GM21825 (cell line): Measurements from ENCODE around the gene IL17A.
A peak's percentile ranks its signal among the peaks of the same experiment; 100 is the strongest.

Experiments
- ATAC-seq: cut with Tn5 transposase; IDR thresholded peaks from one replicate; pipeline ENCODE4 v1.9.1; 2021; ENCODE audit warnings: mild to moderate bottlenecking, moderate library complexity; ENCODE audit not compliant: unreplicated experiment

IL17A gene

DNA sequence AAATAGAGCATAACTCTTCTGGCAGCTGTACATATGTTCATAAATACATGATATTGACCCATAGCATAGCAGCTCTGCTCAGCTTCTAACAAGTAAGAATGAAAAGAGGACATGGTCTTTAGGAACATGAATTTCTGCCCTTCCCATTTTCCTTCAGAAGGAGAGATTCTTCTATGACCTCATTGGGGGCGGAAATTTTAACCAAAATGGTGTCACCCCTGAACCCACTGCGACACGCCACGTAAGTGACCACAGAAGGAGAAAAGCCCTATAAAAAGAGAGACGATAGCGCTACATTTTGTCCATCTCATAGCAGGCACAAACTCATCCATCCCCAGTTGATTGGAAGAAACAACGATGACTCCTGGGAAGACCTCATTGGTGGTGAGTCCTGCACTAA lies at the start of gene IL17A:
Gene IL17A, plus strand, starts transcription at position 301 of the 400 bp plus-strand sequence. Its CDS starts 57 bp downstream, at position 358.
- ATAC-seq = no peak

DNA sequence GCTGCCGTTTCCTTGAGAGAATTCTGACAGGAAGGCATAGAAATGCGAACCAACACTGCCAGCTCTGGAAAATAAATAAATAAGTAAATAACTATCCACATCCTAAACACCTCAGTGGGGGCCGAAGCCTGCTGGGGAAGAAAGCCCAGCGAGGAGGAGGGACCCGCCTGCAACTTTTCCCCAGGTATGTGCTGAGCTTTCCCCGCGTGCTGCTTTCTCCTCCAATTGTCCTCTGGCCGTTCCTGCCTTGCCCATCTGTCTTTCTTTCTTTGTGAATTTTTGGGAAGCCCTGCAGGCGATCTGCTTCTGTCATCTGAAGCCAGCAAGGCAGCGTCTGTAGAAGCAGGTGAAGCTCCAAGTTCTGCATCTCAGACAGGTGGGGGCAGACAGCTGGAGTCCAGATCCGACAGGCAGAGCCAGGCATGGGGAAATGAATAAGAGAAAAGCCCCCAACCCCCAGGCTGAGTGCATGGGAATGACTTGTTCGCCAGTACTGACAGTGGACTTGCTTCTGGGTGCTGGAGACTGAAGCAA lies 49.2 kb upstream of the IL17A start:
- no peak for ATAC-seq

DNA sequence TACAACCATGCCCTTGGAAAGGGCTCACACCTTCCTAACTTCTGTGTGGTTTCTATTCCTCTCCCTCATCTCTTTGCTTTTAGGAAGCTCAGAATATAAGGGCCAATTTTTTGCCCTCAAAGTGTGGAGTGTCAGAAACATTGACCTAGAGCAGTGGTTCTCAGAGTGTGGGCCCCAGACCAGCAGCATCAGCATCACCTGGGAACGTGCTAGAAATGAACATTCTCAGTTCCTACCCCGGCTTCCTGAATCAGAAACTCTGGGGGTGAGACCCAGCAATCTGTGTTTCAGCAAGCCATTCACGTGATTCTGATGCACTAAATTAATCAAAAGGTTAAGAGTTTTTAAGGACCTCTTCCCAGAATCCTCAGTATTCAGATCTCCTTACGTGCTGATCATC lies 47.9 kb upstream of the IL17A start:
- ATAC-seq = no peak

DNA sequence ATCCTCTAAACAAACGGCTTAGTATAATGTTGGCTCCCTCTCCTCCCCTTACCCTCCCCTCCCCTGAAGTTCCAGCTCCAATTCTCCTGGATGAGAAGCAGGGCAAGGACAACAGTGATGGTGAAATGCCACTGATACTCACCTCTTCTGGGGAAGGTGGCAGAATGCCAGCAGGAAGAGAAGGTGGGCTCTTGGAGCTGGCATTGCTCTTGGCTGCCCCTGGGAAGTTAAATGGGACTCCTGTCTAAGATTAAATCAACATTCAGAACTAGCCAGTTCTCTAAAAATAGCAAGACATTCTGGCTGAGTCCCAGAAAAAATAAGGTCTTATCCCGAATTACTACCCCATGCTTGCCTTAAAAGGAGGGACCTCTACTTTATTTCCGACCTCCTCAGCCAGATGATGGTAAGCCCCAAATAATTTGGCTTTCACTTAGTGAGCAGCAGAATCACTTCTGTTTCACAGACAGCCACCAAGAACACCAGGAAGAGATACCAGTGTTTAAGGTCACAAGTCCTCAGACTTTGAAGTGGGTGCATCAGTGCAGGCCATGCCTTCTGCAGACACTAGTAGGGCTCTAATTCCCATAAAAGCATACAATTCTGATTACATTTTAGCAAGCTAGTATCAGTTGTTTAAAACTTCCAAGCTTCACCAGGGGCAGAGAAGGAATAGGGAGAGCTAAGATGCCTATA lies 46.0 kb upstream of the IL17A start:
- ATAC-seq = no peak

DNA sequence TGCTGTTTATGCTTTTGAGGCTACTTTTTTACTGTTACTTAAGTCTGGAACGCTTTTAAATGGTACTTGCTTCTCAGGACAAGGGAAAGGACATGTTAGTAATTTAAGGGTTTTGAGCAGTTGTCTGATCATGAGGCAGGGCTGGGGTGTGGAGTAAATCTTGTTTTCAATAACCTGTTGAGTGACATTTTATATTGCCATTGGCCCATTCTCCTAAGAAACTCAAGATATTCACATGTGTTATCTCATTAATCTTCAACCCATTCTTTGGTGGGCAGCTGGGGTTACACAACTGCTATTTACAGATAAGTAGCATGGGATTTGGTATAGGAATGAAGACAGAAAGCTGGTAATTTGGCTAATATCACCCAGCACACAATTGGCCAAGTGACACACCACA lies 44.6 kb upstream of the IL17A start:
- ATAC-seq = no peak

DNA sequence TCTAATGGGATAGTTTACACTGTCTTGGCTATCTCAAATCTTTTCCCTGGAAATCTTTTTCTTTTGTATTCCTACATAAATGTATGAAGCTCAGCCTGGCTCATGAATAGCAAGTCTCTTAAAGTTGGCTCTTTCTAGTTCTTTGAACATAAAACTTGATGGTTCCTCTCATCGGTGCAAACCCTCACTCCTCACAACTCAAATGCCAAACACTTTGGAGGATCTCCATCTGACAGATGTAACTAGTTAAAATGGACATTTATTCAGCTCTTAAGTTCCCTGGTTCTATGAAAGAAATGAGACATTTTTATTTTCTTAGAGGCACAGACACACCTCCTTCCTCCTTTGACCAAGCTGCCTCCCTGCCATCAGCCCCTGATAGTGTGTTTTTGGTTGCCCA lies 43.6 kb upstream of the IL17A start:
- no peak for ATAC-seq

DNA sequence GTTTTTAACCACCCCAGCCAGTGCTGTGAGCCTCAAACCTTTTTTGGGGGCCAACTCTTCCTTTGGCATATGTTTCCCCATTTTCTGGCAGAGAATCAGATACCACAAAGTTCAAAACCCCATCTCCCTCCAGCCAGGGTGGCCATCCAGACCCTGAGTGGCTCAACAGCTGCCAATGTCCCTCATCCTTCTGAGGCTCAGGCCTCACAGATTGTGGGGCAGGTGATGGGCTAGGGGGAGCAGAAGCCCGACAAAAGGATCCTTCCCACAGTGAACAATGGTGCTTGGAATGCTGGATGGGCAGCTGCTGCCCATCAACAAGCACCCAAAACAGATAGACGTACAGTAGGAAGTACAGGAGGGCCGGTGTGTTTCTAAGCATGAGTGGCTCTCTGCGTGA lies 42.6 kb upstream of the IL17A start:
- ATAC-seq = no peak

DNA sequence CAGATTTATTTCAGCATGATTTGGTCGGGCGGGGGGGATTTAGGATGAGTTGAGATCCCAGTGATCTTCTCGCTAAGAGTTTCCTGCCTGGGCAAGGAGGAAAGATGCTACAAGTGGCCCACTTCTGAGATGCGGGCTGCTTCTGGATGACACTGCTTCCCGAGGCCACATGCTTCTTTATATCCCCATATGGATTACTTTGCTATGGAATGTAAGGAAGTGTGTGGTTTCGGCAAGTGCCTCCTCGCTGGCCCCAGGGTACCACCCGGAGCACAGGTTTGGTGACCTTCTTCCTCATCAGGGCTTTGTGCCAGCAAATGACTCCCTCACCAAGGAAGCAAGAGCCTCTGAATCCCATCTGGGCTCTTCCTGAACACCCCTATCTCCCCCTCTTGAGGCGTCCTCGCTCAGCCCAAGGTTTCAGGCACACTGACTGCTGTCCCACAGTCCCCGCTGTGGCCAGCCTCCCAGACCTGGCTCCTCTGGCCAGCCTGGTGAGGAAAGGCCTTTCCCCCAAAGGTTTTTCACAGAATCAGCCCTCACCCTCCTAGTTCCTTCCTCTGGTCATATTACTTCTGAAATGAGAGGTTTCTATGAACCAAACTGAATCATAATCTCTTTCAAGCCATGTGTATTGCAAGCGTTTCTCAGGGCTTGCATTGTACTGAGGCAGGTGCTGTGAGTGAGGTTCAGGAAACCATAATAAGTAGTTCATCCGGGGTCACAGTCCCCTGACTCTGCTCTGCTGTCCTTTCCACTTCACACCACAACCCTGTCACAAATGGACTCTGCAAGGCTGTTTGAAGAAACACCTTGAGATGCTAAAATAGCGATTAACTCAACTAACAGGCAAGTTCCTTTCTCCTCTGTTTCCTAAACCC lies 41.7 kb upstream of the IL17A start:
- no peak for ATAC-seq

DNA sequence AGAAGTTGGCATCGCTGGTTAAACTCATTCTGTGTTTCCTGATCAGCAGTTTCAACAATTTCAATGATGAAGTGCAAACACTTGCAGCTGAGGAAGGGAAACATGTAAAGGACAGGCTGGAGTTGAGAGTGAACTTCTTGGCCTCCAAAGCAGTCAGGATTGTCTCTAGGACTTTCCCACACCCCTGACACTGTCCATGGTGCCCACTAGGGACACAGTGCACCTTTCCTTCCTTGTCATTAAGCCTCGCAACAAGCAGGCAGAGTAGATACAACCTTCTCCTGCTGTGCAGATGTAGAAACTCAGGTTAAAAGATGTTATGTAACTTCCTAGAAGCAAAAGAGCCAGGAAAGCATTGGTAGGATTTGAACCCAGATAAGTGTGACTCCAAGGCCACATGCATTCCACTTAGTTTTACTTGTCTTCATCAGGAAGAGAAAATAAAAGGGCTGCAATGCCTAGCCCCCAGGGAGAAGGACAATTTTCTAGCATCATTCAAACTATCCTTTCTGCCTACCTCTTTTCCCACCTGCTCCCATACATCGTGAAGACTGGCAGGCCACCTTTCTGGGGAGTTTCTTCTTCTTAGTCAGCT lies 39.2 kb upstream of the IL17A start:
- ATAC-seq = no peak

DNA sequence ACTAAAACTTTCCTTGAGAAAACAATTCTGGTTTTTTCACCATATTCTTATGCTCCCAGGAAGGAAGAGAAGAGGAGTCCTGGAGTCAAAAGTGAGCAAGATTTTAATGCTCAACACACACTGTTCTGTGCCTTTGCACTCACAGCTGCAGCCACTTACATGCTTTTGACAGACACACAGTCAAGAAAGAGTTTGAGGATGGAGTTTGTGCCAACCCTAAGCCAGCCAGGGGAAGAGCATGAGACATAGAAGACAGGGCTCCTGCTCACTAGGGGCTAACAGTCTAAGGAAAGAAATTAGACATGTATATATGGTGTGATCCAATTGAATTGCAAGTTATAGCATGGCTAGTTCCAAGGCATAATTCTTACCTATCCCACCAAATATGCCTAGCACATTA lies 37.1 kb upstream of the IL17A start:
- no peak for ATAC-seq

DNA sequence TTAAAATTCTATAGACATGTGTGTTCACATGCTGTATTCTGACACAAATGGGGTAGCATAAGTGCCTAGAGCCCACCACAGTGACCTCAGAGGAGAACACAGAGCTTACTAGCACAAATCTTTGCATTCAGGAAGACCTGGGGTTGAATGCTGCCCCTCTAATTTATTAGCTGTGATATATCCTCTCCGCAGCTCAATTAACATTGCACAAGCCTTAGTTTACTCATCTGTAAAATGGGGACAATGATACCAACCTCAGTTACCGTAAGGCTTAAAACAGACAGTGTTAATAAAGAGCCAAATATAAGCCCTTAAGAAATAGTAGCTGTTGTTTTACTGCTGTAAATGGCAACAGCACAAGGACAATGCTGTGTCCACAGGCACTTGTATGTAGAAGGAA lies 36.2 kb upstream of the IL17A start:
- no peak for ATAC-seq

DNA sequence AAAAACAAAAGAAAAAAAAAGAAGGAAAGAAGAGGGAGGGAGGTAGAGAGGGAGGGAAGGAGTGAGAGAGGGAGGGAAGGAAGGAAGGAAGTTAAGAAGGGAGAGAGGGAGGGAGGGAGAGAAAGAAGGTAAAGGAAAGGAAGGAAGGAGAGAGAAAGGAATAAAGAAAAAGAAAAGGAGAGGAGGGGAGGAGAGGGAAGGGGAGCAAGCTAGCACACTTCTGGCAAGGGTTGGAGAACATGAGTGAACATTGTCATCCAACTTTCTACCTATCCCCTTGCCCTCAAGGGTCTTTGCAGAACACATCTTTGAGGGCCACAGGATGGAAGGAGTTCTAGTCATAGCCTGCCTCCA lies 34.1 kb upstream of the IL17A start:
- no peak for ATAC-seq

DNA sequence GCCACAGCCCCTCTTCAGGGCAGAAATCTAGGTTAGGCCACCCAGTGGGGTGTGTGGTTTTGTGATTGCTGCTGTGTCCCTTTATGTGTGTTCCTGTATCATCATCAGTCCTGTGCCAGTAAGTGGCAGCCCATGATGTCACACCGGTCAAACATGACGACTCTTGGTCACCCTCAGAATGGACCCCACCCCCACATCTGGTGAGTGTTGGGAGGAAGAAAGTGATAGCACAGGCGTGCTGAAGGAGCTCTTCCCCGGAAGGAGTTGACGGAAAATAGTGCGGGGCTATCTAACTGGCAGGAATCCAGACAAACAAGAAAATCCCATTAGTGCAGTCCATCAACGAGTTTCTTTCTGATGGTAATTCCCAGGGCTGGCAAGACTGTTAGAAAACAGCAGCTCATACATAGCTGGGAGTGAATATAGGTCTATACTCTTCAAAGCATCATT lies 33.4 kb upstream of the IL17A start:
- ATAC-seq = no peak

DNA sequence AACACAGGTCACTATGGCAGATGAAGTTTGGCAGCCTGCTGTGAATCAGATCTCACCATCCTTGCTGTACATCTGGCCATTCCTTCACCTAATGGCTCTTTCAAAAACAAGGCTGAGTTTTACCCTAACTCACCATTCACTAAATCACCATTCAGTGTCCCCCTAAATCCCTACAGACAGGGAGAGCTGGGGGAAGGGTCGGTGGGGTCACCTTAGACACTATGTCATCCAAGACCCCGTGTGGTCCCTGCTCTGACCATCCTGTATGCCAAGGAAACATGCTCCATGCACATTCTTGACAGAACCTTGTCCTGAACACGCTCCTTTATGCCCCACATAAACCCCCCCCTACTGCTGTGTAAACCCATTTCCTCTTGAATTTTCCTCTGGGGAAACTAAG lies 31.8 kb upstream of the IL17A start:
- ATAC-seq = no peak

DNA sequence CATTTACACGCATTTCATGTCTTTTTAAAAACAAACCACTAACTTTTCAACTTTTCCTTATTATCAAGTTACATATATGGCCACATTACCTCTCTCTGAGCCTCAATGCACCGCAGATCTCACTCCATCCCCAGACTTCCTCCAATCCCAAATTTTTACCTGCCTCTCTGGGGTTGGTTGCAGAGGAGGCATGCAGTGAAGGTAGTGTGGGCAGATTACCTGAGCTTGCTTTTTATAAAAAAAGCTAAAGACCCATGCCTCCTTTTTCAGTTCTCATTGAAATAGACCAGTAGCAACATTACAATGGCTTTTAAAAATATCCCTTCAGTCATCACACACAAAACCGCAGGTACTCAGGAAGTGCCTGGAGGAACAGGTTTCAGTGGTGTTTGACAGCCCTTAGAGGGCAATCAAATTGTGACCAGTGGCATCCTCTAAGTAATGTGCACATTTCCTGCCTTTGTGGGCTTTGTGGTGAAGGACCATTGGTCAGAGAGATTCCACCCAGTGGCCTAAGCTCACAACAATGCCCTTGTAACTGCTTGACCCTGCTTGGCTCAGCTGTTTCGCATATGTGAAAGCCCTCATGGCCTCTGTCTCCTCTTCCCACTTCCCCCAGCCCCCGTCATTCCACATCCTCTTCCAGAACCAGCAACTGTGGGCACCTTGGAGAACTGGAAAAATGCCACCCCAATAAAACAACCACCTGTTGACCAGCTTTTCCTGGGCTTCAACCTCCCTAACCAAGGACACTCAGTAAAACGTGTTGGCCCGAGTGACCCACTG lies 30.2 kb upstream of the IL17A start:
- ATAC-seq = peak; percentile 89

DNA sequence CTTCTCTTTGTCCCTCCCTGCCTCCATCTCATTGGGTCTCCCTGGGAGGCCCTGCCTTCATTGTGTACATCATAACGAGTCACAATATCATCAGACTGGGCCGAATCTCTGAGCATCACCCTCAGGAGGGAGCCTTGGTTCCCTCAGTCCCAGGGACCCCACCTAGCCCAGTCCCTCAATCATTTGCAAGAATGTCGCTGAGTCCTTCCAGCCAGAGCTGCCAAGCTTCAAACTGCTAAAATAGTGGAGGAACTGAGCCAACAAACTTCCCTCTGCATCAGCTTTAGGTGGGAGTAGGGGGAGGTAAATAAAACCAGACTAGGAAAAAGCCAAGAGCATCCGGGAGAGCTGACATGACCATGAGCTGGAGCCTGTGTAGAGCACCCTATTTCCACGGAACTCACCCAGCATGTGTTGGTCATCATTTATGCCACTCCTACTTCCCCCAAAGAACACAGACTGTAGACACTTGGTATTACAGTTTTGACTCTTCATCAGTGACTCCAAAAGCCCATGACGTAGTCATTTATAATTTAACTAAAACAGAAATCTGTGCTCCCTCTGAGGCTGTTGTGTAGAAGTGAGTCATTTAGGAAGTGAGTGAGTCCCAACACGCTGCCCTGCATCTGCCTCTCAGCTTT lies 28.8 kb upstream of the IL17A start:
- peak; percentile 53 for ATAC-seq

DNA sequence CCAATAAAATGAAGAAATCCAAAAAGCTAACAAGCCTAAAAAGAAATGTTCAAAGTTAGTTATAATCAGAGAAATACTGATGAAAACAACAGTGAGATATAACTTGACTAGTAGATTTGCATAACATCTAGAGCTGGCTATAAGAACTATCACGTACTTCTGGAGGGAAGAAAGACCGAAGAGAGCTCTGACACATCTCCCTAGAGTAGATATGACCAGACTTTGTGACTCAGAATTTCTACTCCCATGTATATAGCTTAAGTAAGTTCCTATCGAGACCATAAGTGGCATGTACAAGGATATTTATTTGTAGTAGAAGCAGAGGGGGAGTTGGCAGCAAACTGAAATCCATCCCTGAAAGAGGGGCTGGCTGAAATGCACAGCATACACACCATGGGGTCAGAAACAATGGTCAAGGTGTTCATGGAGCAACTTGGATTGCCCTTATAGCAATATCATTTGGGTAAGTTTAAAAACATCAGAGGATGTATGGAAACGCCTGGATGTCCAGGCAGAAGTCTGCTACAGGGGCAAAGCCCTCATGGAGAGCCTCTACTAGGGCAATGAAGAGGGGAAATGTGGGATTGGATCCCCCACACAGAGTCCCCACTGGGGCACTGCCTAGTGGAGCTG lies 25.6 kb upstream of the IL17A start:
- ATAC-seq = no peak

DNA sequence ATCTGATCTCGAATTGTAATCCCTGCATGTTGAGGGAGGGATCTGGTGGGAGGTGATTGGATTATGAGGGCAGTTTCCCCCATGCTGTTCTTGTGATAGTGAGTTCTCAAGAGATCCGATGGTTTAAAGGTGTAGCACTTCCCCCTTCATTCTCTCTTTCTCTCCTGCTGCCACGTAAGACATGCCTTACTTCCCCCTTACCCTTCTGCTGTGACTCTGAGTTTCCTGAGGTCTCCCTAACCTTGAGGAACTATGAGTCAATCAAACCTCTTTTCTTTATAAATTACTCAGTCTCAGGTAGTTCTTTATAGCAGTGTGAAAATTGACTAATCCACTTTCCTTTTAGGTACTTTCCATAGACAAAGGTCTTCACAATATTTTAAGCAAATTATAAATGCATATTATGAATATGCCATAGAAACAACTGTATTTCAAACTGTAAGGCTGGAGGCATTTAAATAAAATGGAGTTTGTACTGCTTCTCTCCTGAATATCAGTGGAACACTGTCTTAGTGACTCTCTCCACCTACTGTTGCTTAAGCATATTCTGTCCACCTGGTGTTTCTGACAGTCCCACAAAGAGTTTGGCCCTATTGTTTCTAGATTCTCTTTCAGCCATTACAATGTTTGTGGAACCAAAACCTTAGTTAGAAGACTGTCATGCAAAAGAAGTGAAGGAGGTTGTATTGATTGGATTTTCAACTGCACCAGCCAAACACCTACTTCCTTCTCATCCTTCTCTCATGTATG lies 24.3 kb upstream of the IL17A start:
- ATAC-seq = no peak
